Skin epidermis (tissue), 12 donors: ENCODE measurements around the gene FJX1.

Experiments
- H3K27ac ChIP-seq, 21 experiments: fragments of 200-600 bp; sonication (generic) in 11 of 21; one replicate each; pipeline ENCODE4 v1.5.0; 2020; ENCODE audit warnings: mild to moderate bottlenecking in 3 of 21, inconsistent platforms in 2 of 21, moderate library complexity in 2 of 21
- H3K4me3 ChIP-seq, 7 experiments: fragments of 200-600 bp; sonication (generic) in 2 of 7; one replicate each; pipeline ENCODE4 v1.5.0; 2020; ENCODE audit warnings: inconsistent platforms in 2 of 7, mild to moderate bottlenecking in 2 of 7, moderate library complexity in 1 of 7

FJX1 gene, protein sequence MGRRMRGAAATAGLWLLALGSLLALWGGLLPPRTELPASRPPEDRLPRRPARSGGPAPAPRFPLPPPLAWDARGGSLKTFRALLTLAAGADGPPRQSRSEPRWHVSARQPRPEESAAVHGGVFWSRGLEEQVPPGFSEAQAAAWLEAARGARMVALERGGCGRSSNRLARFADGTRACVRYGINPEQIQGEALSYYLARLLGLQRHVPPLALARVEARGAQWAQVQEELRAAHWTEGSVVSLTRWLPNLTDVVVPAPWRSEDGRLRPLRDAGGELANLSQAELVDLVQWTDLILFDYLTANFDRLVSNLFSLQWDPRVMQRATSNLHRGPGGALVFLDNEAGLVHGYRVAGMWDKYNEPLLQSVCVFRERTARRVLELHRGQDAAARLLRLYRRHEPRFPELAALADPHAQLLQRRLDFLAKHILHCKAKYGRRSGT

DNA sequence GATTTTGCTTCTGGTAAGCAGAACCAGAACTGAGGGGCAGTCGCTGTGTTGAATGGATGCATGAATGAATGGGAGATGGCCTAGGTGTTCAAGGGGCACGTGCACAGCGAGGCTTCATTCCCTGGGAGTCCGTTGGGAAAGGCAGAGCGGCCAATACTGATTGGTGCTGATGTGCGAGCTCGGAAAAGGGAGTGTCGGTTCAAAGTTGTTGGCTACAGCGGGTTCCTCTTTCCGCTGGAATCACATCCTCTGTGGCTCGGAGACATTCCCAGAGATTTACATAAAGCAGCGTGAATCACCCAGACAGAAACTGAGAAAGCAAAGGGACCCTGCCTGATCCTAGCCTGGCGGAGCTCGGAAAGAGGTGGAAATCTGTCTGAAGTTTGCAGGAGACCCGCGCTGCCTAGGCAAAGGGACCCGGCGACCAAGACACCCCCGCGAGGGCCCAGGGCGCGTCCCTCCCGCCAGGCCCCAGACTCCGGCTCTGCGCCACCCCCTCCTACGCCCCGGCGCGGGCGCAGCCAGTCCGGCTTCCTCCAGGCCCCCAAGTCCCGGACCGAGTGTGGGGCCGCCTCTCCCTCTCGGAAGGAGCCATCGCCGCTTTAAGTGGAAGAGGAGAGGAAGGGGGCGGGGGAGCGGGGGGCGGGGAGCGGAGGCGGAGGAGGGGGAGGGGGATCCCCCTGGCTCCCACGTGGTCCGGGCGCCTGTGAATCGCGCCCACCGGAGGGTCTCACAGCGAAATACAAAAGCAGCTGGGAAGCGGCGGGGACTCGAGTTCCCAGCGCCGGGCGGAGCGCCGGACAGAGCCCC lies at the start of gene FJX1:
TSS of gene FJX1 (plus strand) at position 774 of the 810 bp plus-strand sequence. CDS start 177 bp downstream, outside the sequence.
- Histone ChIP-seq H3K4me3 (peak within 1 kb of the TSS; percentile 29 to 66 (median 41)), H3K27ac (peak within 1 kb of the TSS; percentile 16 to 89 (median 81))

DNA sequence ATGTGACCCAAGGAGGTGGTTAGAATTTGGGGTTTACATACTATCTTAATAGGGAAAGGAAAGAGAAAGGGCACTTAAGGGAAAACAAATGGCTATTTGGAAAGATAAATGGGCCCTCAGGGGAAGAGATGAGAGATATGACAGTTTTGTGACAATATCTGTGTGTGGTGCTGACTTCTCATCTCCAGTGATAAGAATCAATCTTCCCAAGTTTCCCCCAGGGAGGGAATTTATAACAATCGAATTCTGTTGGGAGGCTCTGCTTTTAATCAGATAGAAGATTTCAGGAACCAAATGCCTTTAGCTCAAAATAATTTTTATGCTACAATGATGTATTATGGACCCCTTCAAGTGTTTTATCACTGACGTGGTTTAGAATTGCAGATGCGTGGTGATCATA lies 46.6 kb upstream of the FJX1 start:
- no peak overlapping the region for H3K4me3 ChIP-seq
- no peak overlapping the region for H3K27ac ChIP-seq

DNA sequence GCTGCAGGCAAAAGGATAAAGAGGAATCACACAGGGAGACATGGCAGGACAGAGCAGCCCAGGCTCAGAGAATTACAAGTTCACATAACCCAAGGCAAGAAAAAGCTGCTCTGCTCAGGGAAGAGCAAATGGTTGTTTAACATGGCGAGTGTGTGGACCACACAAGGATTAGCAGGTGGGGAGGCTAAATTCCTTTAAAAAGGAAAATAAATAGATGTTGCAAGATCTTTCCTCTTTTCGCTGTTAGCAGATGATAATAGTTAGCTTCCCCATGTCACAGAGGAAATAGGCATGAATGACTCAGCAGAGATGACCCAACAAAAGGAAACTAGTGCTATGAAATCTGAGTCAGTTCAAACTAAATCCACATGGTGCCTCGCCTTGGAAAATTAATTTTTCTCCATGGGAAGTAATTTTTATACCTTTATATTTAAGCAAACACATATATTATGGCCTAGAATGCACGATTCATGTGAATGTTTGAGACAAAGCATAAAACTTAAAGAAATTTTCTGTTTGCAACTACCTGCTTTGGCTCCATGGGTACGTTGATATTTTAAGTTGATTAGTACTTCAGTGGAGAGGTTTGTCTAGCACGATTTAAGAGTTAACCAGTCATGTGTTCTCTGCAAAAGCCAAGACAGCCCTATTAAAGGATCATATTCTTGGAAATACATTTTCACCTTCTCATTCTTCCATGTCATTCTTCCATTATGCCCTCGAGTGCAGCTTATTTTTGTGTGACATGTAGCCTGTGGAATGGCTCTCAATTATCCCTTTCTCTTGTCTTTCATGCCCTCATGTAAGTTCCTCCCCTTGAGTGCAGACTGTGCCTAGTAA lies 38.5 kb upstream of the FJX1 start:
- H3K27ac ChIP-seq: peak overlapping the region in 2 of 21 experiments; percentile 21 to 30
- H3K4me3 ChIP-seq: no peak overlapping the region

DNA sequence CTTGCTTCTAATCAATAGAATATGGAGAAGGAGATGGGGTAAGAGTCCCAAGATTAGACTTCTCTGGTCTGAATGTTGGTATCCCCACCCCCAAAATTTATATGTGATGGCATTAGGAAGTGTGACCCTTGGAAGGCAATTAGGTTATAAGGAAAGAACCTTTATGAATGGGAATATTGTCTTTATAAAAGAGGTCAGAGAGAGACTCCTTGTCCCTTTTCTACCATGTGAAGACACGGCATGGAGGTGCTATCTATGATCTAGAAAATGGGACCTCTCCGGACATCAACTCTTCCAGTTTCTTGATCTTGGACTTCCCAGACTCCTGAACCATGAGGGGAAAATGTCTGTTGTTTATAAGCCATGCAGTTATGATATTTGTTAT lies 37.9 kb upstream of the FJX1 start:
- Histone ChIP-seq H3K27ac (peak overlapping the region in 1 of 21 experiments; percentile 28), H3K4me3 (no peak overlapping the region)

DNA sequence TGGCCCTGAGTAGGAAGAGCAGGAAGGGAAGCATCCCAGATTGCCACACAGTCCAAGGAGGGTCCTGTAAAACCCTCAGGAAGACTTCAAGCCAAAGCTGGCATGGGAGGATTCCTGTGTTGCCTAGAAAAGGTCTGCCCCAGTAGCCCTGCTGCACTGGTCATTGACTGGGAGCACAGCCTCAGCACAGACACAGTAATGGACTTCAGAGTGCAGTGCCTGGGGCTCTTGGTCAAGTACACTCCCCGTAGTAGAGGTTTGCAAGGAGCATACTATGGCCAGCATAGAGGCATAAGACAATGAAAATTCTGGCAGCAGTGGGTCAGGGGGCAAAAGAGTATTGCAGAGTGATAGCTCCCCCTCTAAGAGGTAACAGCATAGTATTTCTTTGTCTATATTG lies 36.2 kb upstream of the FJX1 start:
- Histone ChIP-seq H3K4me3 (no peak overlapping the region), H3K27ac (no peak overlapping the region)

DNA sequence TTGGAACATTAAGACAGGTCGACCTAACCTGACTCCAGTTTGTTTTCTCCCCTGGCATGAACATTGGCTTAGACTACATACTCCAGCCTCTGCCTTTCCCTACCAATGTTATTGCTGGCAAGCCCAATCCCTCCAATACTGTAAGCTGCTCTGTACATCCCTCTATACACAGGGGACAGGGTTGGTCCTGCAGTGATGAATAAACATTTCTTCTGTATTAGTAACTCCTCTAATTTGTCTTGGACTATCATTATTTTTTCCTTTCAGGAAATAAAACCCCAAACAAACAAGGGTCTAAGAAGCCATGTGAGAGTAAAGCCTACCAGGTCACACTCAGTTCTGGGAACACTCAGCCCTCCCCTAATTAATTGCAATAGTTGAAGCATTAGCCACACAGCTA lies 35.1 kb upstream of the FJX1 start:
- peak overlapping the region in 2 of 21 experiments; percentile 36 to 66 for H3K27ac ChIP-seq
- H3K4me3 ChIP-seq: no peak overlapping the region

DNA sequence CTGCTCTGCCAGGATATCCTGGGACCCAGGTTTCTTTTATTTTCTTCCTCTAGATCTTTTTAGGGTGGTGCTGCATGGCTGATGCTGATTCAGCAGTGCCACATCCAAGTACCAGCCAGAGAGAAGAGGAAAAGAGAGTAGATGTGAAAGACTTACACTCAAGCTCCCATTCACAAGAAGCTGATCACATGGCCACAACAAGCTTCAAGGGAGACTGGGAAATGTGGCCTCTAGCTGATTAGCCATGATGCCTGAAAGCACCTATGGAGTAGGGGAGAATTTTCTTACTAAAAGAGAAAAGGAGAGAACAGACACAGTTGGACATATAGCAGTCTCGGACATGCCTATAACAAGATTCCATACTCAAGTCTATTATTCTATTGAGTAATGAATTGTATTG lies 34.4 kb upstream of the FJX1 start:
- H3K27ac ChIP-seq: peak overlapping the region in 3 of 21 experiments; percentile 26 to 66 (median 36)
- H3K4me3 ChIP-seq: no peak overlapping the region

DNA sequence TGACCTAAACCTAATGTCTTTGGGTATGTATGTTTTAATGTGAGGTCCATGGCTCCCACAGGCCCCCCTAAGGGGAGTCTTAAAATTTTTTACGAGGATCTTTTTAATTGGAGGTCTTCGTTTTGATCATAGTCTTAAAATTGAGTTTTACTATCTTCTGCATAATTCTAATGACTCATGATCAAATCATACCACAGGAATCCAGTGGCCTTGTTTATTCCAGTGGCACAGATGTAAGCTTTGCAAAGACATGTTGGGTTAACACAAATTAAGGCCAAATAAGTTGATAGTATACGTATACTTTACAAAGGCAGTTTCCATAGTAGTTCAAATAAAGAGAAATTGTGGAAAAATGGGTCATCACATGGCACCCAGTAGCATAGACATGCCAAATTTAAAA lies 33.9 kb upstream of the FJX1 start:
- Histone ChIP-seq H3K4me3 (no peak overlapping the region), H3K27ac (peak overlapping the region in 1 of 21 experiments; percentile 36)

DNA sequence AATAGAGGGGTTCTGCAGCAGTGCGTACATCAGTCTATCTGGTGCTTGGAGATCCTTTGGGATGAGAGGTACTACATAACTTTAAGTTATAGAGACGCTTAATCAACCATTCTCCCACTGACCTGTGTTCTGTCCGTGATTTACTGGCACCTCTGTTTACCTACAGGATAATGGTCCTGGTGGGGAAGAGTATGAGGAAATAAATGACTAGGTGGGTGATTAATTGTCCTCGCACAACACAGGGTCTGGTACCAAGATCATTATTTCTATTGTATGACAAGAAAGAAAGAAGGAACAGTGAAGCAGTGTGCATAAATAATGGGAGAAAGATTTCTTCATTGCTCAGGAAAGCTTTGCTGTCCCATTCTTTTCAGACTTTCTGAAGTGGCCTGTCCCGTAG lies 32.8 kb upstream of the FJX1 start:
- Histone ChIP-seq H3K27ac (no peak overlapping the region), H3K4me3 (no peak overlapping the region)

DNA sequence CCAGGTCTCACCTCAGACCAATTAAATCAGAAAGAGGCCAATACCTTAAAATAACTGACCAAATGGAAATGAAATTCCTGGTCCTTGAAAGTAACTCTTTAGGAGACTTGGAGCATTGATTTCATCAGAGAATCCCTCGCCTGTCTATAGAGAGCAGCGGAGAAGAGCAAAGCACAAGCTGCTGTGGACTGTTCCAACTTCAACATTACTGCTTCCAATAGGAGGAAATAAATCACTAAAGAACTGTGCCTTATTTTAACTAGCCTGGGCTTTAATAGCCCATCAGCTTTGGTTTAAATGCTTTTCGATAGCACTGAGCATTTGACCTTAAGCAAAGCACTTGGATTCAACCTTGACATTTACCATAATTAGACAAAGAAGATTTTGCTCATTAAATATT lies 32.0 kb upstream of the FJX1 start:
- Histone ChIP-seq H3K4me3 (no peak overlapping the region), H3K27ac (no peak overlapping the region)

DNA sequence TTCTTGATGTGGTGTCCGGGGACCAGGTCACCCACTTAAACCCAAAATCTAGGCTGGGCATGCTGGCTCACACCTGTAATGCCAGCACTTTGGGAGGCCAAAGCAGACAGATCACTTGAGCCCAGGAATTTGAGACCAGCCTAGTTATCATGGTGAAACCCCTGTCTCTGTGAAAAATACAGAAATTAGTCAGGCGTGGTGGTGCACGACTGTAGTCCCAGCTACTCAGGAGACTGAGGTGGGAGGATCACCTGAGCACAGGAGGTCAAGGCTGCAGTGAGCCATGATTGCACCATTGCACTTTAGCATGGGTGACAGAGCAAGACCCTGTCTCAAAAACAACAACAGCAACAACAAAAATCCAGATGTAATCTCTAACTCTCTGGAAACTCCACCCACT lies 30.3 kb upstream of the FJX1 start:
- Histone ChIP-seq H3K27ac (no peak overlapping the region), H3K4me3 (no peak overlapping the region)

DNA sequence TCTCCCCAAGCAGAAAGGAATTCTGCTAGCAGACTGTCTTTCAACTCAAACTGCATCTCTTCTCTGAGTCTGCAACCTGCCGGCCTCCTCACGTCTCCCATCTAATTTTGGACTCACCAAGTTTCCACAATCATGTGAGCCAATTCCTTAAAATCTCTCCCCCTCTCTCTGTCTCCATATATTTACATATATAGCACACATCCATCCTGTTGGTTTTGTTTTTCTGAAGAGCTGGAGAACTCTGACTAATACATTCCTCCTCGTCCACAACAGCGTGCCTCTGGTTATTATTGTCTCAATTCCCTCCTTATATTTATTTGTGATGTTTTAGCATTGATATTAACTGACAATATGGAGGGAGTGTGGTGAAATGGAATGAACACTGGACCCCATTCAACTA lies 29.6 kb upstream of the FJX1 start:
- Histone ChIP-seq H3K27ac (no peak overlapping the region), H3K4me3 (no peak overlapping the region)

DNA sequence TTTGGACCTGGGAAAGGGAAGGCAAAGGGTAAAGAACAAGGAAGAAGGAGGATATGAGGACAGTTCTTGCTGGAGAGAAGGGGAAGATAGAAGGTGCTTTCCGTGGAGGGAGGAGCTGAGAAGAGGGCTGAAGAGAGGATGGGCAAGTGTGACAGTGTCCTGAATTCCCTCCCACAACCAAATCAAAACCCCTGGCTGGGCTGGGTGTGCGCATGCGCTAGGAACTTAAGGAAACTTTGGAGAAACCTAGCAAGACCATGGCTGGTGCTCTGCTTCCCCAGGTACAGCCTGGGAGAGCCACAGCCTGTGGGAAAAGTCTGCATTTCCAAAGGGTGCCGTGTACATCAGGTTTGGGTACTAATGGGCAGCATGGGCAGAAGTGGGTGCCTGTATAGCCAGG lies 29.0 kb upstream of the FJX1 start:
- H3K27ac ChIP-seq: no peak overlapping the region
- no peak overlapping the region for H3K4me3 ChIP-seq

DNA sequence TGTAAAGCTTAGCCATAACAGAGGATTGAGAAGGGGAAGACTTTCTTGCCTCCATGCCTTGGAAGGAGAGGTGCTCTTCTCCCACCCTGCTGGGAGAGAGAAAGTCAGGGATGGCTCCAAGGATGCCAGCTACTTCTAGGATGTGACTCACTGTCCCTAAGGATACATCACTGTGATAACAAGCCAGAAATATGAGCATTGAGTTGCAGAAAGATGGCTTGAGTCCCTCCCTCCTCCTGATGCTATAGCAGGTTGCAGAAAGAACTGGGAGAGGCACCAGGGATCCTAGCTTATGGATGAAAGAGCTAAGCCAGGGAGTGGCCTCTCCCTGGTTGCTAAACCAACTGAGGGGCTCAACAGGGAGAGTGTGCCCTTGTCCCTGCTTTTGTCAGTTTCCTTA lies 27.8 kb upstream of the FJX1 start:
- H3K4me3 ChIP-seq: no peak overlapping the region
- H3K27ac ChIP-seq: no peak overlapping the region

DNA sequence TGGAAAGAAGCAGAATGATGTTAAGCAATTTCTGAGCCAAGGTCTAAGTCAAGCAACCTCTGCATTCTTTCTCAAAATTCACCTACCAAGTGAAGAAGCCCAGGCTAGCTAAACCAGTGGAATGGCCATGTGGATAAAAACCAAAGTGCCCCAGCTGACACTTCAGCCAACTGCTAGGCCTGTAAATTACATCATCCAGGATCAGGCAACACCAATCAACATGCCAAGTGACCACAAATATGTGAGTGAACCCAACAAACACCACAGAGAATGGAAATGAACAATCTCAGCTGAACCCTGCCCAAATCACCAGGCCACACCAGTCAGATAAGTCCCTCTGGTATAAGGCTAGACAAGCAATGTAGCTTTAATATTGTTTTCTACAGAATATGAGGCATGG lies 25.1 kb upstream of the FJX1 start:
- no peak overlapping the region for H3K27ac ChIP-seq

DNA sequence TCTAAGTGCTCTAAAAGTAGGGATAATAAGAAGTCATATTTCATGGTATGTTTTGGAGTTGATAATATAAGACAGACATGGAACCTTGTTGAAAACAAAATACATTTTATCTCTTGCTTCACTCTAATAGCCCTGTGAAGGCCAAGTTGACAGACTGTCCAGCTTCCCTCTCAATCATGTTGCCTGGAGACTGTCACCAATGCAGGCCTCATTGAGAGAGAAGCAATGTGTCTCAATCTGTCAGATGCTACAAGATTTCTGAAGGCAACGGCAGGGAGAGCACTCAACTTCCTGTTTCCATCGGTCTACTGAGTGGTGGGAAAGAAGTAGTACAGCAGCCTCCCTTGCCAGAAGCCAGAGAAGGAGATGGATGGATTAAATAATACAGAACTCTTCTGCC lies 23.6 kb upstream of the FJX1 start:
- no peak overlapping the region for H3K4me3 ChIP-seq
- H3K27ac ChIP-seq: no peak overlapping the region

More for the DNA sequence above, 25.1 kb upstream of the FJX1 start:
- H3K4me3 ChIP-seq: no peak overlapping the region

DNA sequence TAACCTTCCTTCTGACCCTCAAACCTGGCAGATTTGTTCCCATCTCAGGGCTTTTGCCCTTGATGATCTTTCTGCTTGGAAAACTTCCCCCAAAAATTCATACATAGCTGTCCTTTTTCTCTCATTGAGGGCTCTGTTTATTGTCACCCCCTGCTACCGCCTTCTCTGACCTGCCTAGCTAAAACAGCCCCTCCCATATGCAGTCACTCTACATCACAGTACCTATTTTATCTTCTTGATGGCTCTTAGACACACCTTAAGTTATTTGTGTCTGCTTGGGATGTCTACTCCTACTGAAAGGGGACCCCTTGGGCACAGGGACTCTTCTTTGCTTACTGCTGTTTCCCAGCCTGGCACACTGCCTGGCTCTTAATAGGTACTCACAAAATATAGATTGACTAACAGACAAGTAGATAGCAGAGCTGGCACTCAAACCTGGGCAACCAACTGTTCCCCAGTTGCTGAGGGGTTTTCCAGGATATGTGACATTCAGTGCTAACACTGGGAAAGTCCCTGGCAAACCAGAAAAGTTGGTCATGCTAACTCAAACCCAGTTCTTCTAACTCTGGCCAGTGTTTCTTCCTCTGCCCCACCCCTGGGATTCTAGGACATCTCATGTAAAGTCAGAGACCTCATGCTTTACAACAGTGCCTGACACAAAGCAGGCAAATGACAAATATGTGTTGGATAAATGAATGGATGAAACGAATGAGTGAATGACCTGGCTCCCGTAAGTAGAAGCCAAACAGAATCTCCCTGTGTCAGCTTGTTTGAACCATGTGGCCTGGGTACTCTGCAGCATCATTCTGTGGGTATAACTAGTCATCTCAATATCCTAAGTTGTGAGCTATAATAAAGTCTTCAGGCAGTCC lies 19.8 kb upstream of the FJX1 start:
- Histone ChIP-seq H3K4me3 (no peak overlapping the region), H3K27ac (peak overlapping the region in 4 of 21 experiments; percentile 4 to 69 (median 56))

DNA sequence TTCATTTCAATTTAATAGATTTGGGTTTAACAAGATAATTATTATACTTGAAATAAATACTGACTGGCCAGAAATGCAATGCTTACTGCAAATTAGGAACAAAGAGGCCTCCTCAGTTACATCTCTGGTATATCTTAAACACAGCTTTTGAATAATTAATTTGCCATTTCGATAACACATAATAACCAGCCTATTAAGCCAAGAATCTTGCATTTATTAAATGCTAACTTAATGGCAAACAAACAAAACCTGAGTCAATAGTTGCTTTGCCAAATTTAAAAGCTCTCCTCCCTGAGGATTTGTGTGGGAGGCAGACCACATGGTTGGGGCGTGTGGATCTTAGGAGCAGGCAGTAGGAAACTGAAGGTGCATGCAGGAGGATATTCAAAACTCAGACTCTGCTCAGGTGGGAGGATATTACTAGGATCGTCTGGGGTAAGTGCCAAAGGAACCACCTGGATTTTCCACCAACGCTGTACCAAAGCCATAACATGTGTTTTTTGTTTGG lies 17.9 kb upstream of the FJX1 start:
- Histone ChIP-seq H3K27ac (peak overlapping the region in 2 of 21 experiments; percentile 25 to 45), H3K4me3 (no peak overlapping the region)
